Keratinocyte (primary cell): ENCODE data around the gene ATP13A5. TPM values are rescaled to one million over a fixed set of nuclear protein-coding genes. Genes with fewer than 3 reads are reported as not detected.

ENCODE experiments used
- DNase-seq: peaks from one replicate; pipeline ENCODE4 v3.0.0-alpha.2; 2011; ENCODE audit warnings: low read depth, missing footprints, low spot score
- FAIRE-seq: peaks from 2 replicates; lab custom pipeline; 2011; peaks lifted over from hg19 to GRCh38; lab: Jason Lieb, UNC
- H2AFZ ChIP-seq: 2 replicates; pipeline ENCODE4 v1.6.0; 2012; ENCODE audit warnings: low read length, control low read depth, inconsistent platforms; ENCODE audit not compliant: control insufficient read depth
- H3K27ac ChIP-seq: 2 replicates; pipeline ENCODE4 v1.5.1; 2011; ENCODE audit warnings: low read length; ENCODE audit not compliant: control insufficient read depth, insufficient read depth
- H3K27me3 ChIP-seq: 3 replicates; pipeline ENCODE4 v1.6.0; 2011; ENCODE audit warnings: low read length; ENCODE audit not compliant: control insufficient read depth, insufficient read depth; ENCODE audit errors: extremely low read depth
- H3K36me3 ChIP-seq, 2 experiments: 2 replicates in 1 of 2; 3 replicates in 1 of 2; pipeline ENCODE4 v1.5.1; 2011; ENCODE audit warnings: low read length in 2 of 2, mild to moderate bottlenecking in 1 of 2; ENCODE audit not compliant: control insufficient read depth in 2 of 2, insufficient read depth in 2 of 2; ENCODE audit errors: extremely low read depth in 1 of 2
- H3K4me1 ChIP-seq: 3 replicates; pipeline ENCODE4 v1.5.1; 2011; ENCODE audit warnings: low read length; ENCODE audit not compliant: control insufficient read depth, insufficient read depth; ENCODE audit errors: extremely low read depth
- H3K4me2 ChIP-seq: 3 replicates; pipeline ENCODE4 v1.6.0; 2011; ENCODE audit warnings: low read depth, low read length; ENCODE audit not compliant: control insufficient read depth, insufficient read depth; ENCODE audit errors: extremely low read depth
- H3K4me3 ChIP-seq, 3 experiments: fragments of 200-600 bp in 1 of 3; sonication (generic) in 1 of 3; 2 replicates in 2 of 3; 3 replicates in 1 of 3; pipeline ENCODE4 v1.5.1; 2011 to 2016; ENCODE audit warnings: low read length in 3 of 3, mild to moderate bottlenecking in 3 of 3, control low read depth in 2 of 3, inconsistent platforms in 1 of 3, low read depth in 1 of 3, mixed read lengths in 1 of 3, mixed run types in 1 of 3, moderate library complexity in 1 of 3; ENCODE audit not compliant: control insufficient read depth in 2 of 3, insufficient read depth in 2 of 3; ENCODE audit errors: extremely low read depth in 1 of 3
- H3K79me2 ChIP-seq: 2 replicates; pipeline ENCODE4 v1.6.0; 2012; ENCODE audit warnings: low read length; ENCODE audit not compliant: control insufficient read depth, insufficient read depth
- H3K9ac ChIP-seq: 3 replicates; pipeline ENCODE4 v1.6.0; 2011; ENCODE audit warnings: low read length; ENCODE audit not compliant: control insufficient read depth, insufficient read depth; ENCODE audit errors: extremely low read depth
- H3K9me1 ChIP-seq: 3 replicates; pipeline ENCODE4 v1.6.0; 2011; ENCODE audit warnings: low read length; ENCODE audit not compliant: control insufficient read depth, insufficient read depth; ENCODE audit errors: extremely low read depth
- H3K9me3 ChIP-seq: 2 replicates; pipeline ENCODE4 v1.5.1; 2012; ENCODE audit warnings: low read depth, low read length; ENCODE audit not compliant: control insufficient read depth
- H4K20me1 ChIP-seq: 3 replicates; pipeline ENCODE4 v1.6.0; 2011; ENCODE audit warnings: low read length; ENCODE audit not compliant: control insufficient read depth, insufficient read depth; ENCODE audit errors: extremely low read depth
- EZH2 ChIP-seq: IDR thresholded peaks from one replicate; pipeline ENCODE4 v1.6.1; 2012; ENCODE audit warnings: inconsistent platforms, mild to moderate bottlenecking, low read length, moderate library complexity
- dilution Hi-C: fragments of 300-500 bp; cut with MboI; formaldehyde crosslinking; loops from one replicate; pipeline ENCODE4 v1.7.0; 2020; ENCODE audit warnings: low sequenced_read_pairs; ENCODE audit not compliant: extremely low pct_ligation_motif_present
- polyA plus RNA-seq, 5 experiments: library from polyadenylated mRNA; depleted of rRNA in 3 of 5; stranded (reverse) in 3 of 5; stranded (forward) in 1 of 5; unstranded in 1 of 5; fragments of >200 nt; gene quantifications; 1 replicate in 1 of 5; 2 replicates in 3 of 5; 3 replicates in 1 of 5; pipeline versions ENCODE4 v1.2.1 to v1.2.3, GENCODE V29; 2011 to 2012; ENCODE audit warnings: missing spikeins in 2 of 5, low read depth in 1 of 5, low replicate concordance in 1 of 5
- TF ChIP-seq, protein P1 (sequence below), 3 experiments: IDR thresholded peaks in 1 of 3; conservative IDR thresholded peaks in 1 of 3; optimal IDR thresholded peaks in 1 of 3; 2 replicates in 2 of 3; 3 replicates in 1 of 3; pipeline versions ENCODE3 to v1.5.1; 2011; ENCODE audit warnings: low read length in 3 of 3, mild to moderate bottlenecking in 3 of 3, moderate library complexity in 2 of 3, control low read depth in 1 of 3, inconsistent platforms in 1 of 3; ENCODE audit not compliant: insufficient read depth in 2 of 3; ENCODE audit errors: extremely low read depth in 1 of 3

ATP13A5 gene
- polyA plus RNA-seq, 1 donor (not counting 4 experiments of a cell fraction or from before 2014, with no cell fraction given): not detected

DNA sequence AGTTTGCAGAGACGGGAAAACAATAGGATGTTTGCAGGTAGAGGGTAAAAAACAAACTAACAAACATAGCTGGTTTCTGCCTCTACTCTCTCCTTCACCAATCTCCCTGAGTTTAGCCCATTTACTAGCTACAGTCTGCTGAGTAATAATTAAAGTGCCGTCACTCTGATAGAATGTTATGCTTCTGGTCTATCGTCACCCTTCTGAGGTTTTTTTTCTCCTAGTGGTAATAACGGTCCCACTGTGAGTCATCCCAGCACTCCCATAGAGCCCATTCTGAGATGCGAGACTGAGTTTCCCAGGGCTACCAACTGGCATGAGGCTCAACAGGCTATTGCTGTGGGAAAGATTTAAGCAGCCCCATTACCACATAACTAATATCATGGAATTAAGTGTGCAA is 81.1 kb downstream of the ATP13A5 start:
- H3K4me3 ChIP-seq: no peak overlapping the region
- no peak overlapping the region for H3K9ac ChIP-seq
- no peaks in the 10 kb centered on the region for H4K20me1 ChIP-seq
- H3K4me2 ChIP-seq: no peak overlapping the region
- no peak for TF ChIP-seq EZH2
- TF ChIP-seq, protein P1, sequence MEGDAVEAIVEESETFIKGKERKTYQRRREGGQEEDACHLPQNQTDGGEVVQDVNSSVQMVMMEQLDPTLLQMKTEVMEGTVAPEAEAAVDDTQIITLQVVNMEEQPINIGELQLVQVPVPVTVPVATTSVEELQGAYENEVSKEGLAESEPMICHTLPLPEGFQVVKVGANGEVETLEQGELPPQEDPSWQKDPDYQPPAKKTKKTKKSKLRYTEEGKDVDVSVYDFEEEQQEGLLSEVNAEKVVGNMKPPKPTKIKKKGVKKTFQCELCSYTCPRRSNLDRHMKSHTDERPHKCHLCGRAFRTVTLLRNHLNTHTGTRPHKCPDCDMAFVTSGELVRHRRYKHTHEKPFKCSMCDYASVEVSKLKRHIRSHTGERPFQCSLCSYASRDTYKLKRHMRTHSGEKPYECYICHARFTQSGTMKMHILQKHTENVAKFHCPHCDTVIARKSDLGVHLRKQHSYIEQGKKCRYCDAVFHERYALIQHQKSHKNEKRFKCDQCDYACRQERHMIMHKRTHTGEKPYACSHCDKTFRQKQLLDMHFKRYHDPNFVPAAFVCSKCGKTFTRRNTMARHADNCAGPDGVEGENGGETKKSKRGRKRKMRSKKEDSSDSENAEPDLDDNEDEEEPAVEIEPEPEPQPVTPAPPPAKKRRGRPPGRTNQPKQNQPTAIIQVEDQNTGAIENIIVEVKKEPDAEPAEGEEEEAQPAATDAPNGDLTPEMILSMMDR (optimal IDR thresholded peaks at IDR 0.05 in 1 of 3, IDR thresholded peaks at IDR 0.05 in 1 of 3, conservative IDR thresholded peaks at IDR 0.05 in 1 of 3; ENCODE audit: extremely low read depth in 1 of 3, insufficient read depth in 2 of 3, low read length in 3 of 3): no peak
- H3K36me3 ChIP-seq: no peaks in the 10 kb centered on the region
- H3K27ac ChIP-seq: no peak overlapping the region
- no peak for FAIRE-seq
- no peaks in the 10 kb centered on the region for H3K79me2 ChIP-seq
- no peak overlapping the region for H2AFZ ChIP-seq
- DNase-seq: no peak
- no peaks in the 10 kb centered on the region for H3K9me1 ChIP-seq
- no peaks in the 10 kb centered on the region for H3K4me1 ChIP-seq
- H3K9me3 ChIP-seq: no peaks in the 10 kb centered on the region
- no peaks in the 10 kb centered on the region for H3K27me3 ChIP-seq
- dilution Hi-C loops: no loop called here

DNA sequence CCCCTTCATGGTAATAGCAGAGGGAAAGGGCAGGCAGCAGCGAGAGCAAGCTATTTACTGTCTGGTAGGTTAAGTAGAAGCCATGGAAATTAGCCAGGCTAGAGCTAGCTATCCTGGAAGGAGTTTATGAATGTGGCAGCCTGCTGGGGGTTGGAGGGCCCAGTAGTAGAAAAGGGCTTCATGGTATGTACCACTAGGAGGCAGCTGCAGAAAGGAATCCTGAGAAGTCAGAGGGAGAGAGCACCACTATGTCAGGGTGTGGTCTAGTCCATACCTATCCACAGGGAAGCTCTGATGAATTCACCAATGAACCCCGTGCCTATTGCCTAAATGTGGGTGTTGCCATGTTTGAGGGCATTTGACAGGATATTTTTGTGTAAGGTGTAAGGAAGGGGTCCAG is 82.6 kb downstream of the ATP13A5 start:
- Histone ChIP-seq H3K36me3 (no peaks in the 10 kb centered on the region), H3K79me2 (no peaks in the 10 kb centered on the region), H2AFZ (no peak overlapping the region), H3K4me3 (no peak overlapping the region), H3K4me2 (no peak overlapping the region), H4K20me1 (no peaks in the 10 kb centered on the region), H3K27ac (no peak overlapping the region), H3K27me3 (no peaks in the 10 kb centered on the region), H3K9me1 (no peaks in the 10 kb centered on the region), H3K9me3 (no peaks in the 10 kb centered on the region), H3K9ac (no peak overlapping the region), H3K4me1 (no peaks in the 10 kb centered on the region)
- DNase-seq (no peak), FAIRE-seq (no peak)
- dilution Hi-C loops: no loop called here
- no peak for TF ChIP-seq EZH2
- TF ChIP-seq, protein P1 (optimal IDR thresholded peaks at IDR 0.05 in 1 of 3, IDR thresholded peaks at IDR 0.05 in 1 of 3, conservative IDR thresholded peaks at IDR 0.05 in 1 of 3; ENCODE audit: extremely low read depth in 1 of 3, insufficient read depth in 2 of 3, low read length in 3 of 3): no peak
